Measurements from ENCODE around the gene SLC9A6.

DNA sequence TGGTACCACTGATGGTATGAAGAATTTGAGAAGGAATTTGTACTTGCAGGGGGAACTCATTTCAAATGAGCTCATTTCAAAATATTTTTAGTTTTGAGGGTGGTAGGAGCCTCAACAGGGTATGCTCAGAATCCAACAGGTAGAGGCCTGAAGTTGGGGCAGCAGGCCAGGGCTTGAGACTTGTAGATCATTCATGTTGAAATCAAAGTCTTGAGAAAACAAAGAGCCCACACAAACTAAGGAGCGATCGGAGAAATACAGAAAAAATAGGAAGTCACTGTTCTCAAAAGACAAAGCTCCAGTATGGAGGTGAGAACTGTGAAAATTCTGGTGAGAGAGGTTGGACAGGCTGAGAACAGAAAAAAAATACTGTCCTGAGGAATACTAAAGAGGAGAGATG lies 979 bp upstream of the SLC9A6 start:
- TF ChIP-seq, protein P1, sequence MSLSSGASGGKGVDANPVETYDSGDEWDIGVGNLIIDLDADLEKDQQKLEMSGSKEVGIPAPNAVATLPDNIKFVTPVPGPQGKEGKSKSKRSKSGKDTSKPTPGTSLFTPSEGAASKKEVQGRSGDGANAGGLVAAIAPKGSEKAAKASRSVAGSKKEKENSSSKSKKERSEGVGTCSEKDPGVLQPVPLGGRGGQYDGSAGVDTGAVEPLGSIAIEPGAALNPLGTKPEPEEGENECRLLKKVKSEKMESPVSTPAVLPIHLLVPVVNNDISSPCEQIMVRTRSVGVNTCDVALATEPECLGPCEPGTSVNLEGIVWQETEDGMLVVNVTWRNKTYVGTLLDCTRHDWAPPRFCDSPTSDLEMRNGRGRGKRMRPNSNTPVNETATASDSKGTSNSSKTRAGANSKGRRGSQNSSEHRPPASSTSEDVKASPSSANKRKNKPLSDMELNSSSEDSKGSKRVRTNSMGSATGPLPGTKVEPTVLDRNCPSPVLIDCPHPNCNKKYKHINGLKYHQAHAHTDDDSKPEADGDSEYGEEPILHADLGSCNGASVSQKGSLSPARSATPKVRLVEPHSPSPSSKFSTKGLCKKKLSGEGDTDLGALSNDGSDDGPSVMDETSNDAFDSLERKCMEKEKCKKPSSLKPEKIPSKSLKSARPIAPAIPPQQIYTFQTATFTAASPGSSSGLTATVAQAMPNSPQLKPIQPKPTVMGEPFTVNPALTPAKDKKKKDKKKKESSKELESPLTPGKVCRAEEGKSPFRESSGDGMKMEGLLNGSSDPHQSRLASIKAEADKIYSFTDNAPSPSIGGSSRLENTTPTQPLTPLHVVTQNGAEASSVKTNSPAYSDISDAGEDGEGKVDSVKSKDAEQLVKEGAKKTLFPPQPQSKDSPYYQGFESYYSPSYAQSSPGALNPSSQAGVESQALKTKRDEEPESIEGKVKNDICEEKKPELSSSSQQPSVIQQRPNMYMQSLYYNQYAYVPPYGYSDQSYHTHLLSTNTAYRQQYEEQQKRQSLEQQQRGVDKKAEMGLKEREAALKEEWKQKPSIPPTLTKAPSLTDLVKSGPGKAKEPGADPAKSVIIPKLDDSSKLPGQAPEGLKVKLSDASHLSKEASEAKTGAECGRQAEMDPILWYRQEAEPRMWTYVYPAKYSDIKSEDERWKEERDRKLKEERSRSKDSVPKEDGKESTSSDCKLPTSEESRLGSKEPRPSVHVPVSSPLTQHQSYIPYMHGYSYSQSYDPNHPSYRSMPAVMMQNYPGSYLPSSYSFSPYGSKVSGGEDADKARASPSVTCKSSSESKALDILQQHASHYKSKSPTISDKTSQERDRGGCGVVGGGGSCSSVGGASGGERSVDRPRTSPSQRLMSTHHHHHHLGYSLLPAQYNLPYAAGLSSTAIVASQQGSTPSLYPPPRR (CRISPR knock-in tag; IDR thresholded peaks at IDR 0.05; ENCODE audit: borderline replicate concordance): no peak
- TF ChIP-seq BRCA1 (CRISPR knock-in tag; IDR thresholded peaks at IDR 0.05) (no peak), ZNF713 (CRISPR knock-in tag; IDR thresholded peaks at IDR 0.05) (no peak), EED (CRISPR knock-in tag; IDR thresholded peaks at IDR 0.05) (no peak), HDAC2 (CRISPR knock-in tag; IDR thresholded peaks at IDR 0.05) (no peak)
